Endothelial cell of hepatic sinusoid (primary cell): ENCODE measurements around the gene GEMIN4.
"Not testable (repeated sequence)": the region's sequence is repeated elsewhere in the genome, so short reads cannot be mapped to it uniquely, and the experiment has no call there.

Source experiments
- in situ Hi-C: cut with HindIII; loops from 2 replicates; pipeline ENCODE4 v1.10.0; 2017; ENCODE audit warnings: low sequenced_read_pairs

Gene GEMIN4

GRCh38 chr17:752002-752619 is at the start of gene GEMIN4:
Gene GEMIN4 (minus strand): TSS chr17:752264. CDS start chr17:752142, 122 bp downstream.
- in situ Hi-C loops, result loop anchor here (10.0 kb wide), 1 partner anchor 147 kb away; no protein-coding TSS in a partner anchor

- in situ Hi-C loops, result loop anchor here (5.0 kb wide), 1 partner anchor 96 kb away; no protein-coding TSS in a partner anchor
These were observed 49.6 kb upstream of the GEMIN4 start for GRCh38 chr17:801660-802059.

- in situ Hi-C loops, result loop anchor here (5.0 kb wide), 1 partner anchor 97 kb away; no protein-coding TSS in a partner anchor
These were observed 48.6 kb upstream of the GEMIN4 start for GRCh38 chr17:800446-801242.

- in situ Hi-C loops, result no loop called here
These were observed 47.2 kb upstream of the GEMIN4 start for GRCh38 chr17:799261-799660.

- in situ Hi-C loops, result no loop called here
These were observed 46.2 kb upstream of the GEMIN4 start for GRCh38 chr17:798246-798645.

- in situ Hi-C loops, result no loop called here
These were observed 45.3 kb upstream of the GEMIN4 start for GRCh38 chr17:797236-797840.

GRCh38 chr17:796609-797008 is 44.5 kb upstream of the GEMIN4 start:
- in situ Hi-C loops, result no loop called here

GRCh38 chr17:795721-796120 is 43.7 kb upstream of the GEMIN4 start:
- in situ Hi-C loops, result no loop called here

GRCh38 chr17:795276-795675 is 43.2 kb upstream of the GEMIN4 start:
- in situ Hi-C loops, result no loop called here

- in situ Hi-C loops, result no loop called here
These were observed 42.8 kb upstream of the GEMIN4 start for GRCh38 chr17:794876-795275.

- in situ Hi-C loops, result no loop called here
These were observed 40.2 kb upstream of the GEMIN4 start for GRCh38 chr17:792277-792676.

- in situ Hi-C loops, result no loop called here
These were observed 39.8 kb upstream of the GEMIN4 start for GRCh38 chr17:791829-792228.

- in situ Hi-C loops, result not testable (repeated sequence)
These were observed 38.8 kb upstream of the GEMIN4 start for GRCh38 chr17:790874-791247.

GRCh38 chr17:789931-790873 is 38.1 kb upstream of the GEMIN4 start:
- in situ Hi-C loops, result not testable (repeated sequence)

- in situ Hi-C loops, result no loop called here
These were observed 37.2 kb upstream of the GEMIN4 start for GRCh38 chr17:789160-789840.

GRCh38 chr17:788551-788950 is 36.5 kb upstream of the GEMIN4 start:
- in situ Hi-C loops, result no loop called here

- in situ Hi-C loops, result no loop called here
These were observed 35.7 kb upstream of the GEMIN4 start for GRCh38 chr17:787641-788221.

- in situ Hi-C loops, result not testable (repeated sequence)
These were observed 33.8 kb upstream of the GEMIN4 start for GRCh38 chr17:785901-786300.

- in situ Hi-C loops, result no loop called here
These were observed 32.1 kb upstream of the GEMIN4 start for GRCh38 chr17:784143-784542.
